Airway epithelial cell (primary cell): ENCODE data around the gene FLRT2. TPM values are rescaled to one million over a fixed set of nuclear protein-coding genes. Genes with fewer than 3 reads are reported as not detected.

Experiments used
- total RNA-seq: library from RNA; depleted of rRNA; stranded (reverse); fragments of >200 nt; gene quantifications from 2 replicates; pipeline ENCODE4 v1.2.3, GENCODE V29; 2015

Gene FLRT2, protein sequence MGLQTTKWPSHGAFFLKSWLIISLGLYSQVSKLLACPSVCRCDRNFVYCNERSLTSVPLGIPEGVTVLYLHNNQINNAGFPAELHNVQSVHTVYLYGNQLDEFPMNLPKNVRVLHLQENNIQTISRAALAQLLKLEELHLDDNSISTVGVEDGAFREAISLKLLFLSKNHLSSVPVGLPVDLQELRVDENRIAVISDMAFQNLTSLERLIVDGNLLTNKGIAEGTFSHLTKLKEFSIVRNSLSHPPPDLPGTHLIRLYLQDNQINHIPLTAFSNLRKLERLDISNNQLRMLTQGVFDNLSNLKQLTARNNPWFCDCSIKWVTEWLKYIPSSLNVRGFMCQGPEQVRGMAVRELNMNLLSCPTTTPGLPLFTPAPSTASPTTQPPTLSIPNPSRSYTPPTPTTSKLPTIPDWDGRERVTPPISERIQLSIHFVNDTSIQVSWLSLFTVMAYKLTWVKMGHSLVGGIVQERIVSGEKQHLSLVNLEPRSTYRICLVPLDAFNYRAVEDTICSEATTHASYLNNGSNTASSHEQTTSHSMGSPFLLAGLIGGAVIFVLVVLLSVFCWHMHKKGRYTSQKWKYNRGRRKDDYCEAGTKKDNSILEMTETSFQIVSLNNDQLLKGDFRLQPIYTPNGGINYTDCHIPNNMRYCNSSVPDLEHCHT
- 21.6 and 41.2 TPM in 2 replicates for total RNA-seq

GRCh38 chr14:85529803-85530574 lies at the start of gene FLRT2:
Gene FLRT2, plus strand, starts transcription at chr14:85530144. Its CDS starts 91,371 bp downstream, at chr14:85621515.

